Activated CD4-positive, alpha-beta T cell treated with anti-CD3 and anti-CD28 coated beads, Interleukin-10, Interleukin-2, amounts not matched to agents 100 ng/mL and 50 ng/mL, durations not matched to agents 16 hours and 8 hours (primary cell): ENCODE results near the gene GALR2.

Source experiments
- DNase-seq: peaks from one replicate; pipeline ENCODE4 v3.0.0-alpha.2; 2020

Gene GALR2

DNA sequence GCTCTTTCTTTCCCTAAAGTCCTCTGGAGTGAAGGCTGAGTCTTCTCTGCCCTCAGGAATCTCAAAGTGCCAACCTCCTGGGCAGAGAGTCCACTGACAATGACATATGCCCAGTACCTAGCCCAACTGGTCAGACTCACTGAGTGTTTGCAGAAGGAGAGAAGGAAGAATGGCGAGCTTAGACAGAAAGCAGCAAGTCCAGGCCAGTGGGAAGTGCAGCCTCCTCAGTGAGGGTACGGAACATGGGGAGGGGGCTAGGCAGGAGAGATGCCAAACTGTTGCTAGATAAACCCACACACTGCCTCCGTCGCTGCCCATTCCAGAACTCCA, 28.3 kb downstream of the GALR2 start:
- no peak for DNase-seq

DNA sequence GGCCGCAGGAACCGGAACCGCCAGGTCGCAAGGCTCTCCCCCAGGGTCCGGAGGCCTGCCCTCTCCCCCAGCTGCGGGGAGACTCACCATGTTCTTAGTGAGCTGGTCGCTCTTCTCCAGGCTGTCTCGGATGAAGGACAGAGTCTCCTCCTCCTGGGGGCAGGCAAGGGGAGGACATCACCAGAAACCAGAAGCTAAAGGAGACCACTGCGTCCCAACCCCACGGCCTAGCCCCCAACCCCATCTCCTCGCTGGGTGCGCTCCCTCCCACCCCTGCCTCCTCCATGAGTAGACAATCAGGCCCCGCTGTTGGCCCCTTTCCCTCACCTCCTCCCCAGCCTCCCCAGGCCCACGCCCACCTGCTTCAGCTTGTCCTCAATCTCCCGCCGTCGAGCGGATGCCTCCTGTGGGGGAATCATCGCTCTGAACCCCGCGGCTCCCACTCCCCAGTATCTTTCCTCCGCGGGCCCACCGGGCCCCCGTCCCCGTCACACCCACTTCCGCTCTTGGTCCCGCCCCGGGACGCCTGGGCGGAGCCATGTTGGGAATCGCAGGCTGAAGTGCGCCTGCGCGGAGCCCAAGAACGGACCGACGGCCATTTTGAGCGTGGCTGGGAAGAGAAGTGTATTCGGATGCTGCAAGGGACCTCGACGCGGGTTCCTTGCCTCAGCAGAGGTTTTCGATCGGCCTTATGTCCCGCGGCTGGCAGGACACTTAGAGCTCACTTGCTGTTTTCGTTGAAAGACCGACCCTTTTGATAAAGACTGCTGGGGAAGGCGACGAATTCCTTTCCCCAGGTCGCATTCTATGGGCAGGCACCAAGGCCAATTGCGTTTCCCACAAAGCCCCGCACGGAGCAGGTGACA, 28.9 kb downstream of the GALR2 start, which contains the start of gene EXOC7:
EXOC7 (minus strand) TSS at position 514 of the 866 bp plus-strand sequence; CDS start at position 419, 95 bp downstream.
- DNase-seq: peak; percentile 96

DNA sequence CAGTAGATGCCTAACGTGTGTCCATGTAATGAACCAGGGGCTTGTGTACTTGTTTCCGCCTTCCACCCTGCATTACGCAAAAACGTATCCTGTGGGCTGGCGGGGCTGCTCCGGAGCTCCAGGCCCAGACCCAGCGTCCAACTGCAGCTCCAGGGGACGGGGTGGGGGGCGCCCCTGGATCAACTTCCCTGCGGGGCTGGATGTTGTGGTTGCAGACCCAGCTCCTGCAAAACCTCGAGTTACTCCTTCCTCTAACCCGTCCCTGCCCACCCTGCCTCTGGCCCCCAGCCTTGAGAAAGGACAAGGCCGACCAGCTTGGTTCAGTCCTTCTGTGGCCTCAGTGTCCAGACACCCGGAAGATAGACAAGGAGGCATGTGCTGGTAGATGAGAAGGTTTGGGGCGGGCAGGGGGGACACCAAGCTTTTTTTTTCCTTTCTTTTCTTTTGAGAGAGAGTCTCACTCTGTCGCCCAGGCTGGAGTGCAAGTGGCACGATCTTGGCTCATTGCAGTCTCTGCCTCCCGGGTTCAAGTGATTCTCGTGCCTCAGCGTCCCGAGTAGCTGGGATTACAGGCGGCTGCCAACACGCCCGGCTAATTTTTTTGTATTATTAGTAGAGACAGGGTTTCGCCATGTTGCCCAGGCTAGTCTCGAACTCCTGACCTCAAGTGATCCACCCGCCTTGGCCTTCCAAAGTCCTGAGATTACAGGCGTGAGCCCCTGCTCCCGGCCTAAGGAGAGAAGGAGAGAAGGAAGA, 29.7 kb downstream of the GALR2 start:
- no peak for DNase-seq

- no peak for DNase-seq
These were observed 30.3 kb downstream of the GALR2 start for GRCh38 chr17:76104896-76105231.

DNA sequence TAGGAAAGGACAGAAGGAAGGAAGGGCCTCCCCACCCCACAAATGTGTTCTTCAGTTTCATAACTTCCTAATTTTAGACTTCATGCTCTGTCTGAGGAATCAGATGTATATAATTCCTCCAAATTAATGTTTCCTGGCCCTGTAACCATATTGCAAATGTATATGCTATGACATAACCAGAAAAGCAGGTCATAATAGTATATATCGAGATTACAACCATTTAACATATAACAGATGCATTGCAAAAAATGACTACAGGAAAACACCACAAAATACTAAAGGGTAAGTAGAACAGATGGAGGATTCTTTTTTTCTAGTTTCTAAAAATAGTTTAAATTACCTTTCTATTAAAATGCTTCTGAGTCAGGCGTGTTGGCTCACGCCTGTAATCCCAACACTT, 32.1 kb downstream of the GALR2 start:
- no peak for DNase-seq

- peak; percentile 23 for DNase-seq
These were observed 32.9 kb downstream of the GALR2 start for GRCh38 chr17:76107509-76107908.

DNA sequence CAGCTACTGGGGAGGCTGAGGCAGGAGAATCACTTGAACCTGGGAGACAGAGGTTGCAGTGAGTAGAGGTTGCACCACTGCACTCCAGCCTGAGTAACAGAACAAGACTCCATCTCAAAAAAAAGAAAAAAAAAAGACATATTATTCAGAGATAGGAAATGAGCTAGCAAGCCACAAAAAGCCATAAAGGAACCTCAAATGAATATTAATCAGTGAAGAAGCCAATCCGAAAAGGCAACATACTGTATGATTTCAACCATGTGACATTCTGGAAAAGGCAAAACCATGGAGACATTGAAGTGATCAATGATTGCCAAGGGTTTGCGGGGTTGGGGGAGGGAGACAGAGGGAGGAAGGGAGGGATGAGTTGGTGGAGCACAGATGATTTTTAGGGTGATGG, 37.4 kb downstream of the GALR2 start:
- no peak for DNase-seq

- DNase-seq: no peak
These were observed 40.7 kb downstream of the GALR2 start for GRCh38 chr17:76115138-76115754.

DNA sequence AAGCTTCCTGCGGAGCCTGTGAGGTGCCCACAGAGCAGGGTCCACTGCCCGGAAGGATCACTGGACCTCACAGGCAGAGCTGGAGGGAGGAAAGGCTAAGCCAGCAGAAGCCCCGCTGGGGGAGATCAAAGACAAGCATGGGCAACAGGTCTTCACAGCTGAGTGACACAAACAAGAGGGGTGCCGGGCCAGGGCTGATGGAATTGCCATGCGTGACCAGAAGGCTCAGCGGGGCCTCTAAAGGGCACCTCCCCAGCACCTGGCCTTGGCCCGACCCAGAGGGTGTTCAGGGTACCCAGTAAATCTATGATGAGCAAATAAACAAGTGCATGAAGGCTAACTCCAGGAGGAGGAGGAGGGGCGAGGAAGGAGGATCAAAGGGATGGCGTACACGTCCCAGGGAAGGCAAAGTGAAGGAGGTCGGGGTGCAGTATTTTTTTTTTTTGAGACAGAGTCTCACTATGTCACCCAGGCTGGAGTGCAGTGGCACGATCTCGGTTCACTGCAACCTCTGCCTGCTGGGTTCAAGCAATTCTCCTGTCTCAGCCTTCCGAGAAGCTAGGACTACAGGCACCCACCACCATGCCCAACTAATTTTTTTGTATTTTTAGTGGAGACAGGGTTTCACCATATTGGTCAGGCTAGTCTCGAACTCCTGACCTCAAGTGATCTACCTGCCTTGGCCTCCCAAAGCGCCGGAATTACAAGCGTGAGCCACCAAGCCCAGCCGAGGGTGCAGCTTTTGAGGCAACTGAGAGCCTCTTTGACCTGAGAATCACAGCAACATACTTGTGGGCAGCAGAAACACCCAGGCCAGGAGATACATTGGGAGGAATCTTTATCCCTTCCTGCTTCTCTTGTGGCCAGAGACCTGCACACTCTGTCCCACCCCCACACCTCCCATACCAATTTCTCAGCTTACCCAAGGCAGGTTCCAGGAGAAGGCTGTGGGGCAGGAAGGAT, 45.1 kb downstream of the GALR2 start:
- no peak for DNase-seq

GRCh38 chr17:76120658-76121008, 46.1 kb downstream of the GALR2 start:
- DNase-seq: no peak

- no peak for DNase-seq
These were observed 47.4 kb downstream of the GALR2 start for GRCh38 chr17:76121932-76122430.

- DNase-seq: no peak
These were observed 48.0 kb downstream of the GALR2 start for GRCh38 chr17:76122431-76123190.

GRCh38 chr17:76123191-76123499, 48.6 kb downstream of the GALR2 start:
- DNase-seq: no peak

GRCh38 chr17:76123749-76124581, 49.4 kb downstream of the GALR2 start:
- no peak for DNase-seq

DNA sequence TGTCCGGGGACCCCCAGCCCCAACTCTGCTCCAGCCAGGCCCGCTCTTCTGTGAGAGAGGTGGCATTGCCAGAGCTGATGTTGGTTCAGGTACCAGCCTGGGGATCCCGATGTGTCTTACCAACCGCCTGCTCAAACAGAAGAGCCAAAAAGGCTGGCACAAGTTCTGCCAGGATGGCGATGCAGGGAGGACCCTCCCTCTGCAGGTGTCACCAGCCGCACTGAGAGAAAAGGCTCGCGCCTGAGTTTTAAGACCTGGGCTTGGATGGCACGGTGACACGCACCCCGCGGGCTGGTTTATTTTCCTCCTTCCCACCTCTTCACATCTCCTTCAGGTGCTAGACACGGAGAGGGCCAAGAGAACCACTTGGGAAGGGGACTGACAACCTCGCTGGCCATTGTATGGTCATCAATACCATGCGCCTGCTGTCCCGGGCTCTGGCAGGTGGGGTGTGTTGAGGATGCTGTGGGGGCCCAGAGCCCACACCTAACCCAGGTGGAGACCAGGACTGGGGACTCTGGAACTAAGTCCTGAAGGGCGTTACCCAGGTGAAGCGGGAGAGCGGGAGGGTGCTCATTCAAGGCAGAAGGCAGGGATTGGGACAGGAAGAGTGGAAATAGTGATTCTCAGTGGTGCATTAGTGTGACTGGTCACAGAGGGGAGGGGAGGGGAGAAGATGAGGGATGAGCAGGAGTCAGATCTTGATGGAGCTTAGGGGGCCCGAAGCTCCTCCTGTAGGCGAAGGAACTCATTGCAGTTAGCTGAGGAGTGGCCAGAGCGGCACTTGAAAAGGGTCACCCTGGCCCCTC, 50.2 kb downstream of the GALR2 start:
- no peak for DNase-seq

DNA sequence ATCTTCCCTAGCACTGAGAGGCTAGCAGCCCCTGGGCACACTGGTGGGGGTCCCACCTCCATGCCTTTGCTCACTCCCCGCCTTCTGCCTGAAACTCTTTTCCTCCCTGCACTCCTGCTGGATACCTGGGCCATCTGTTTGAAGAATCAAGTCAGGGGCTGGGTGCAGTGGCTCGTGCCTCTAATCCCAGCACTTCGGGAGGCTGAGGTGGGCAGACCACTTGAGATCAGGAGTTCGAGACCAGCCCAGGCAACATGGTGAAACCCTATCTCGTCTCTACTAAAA, 50.8 kb downstream of the GALR2 start:
- no peak for DNase-seq

DNA sequence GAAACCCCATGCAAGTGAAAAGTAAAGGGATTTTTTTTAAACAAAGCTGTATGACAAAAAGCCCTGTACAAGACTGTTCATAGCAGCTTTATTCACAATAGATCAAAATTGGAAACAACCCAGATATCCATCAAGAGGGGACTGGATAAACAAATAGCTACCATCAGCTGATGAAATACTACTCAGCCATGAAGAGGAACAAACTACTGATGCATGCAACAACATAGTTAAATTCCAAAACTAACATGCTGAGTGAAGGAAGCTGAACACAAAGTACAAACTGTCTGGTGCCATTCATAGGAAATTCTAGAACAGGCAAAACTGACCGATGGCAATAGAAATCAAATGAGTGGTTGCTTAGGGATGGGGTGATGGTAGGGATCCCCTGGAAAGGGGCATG, 51.3 kb downstream of the GALR2 start:
- no peak for DNase-seq
